Right lobe of liver (tissue), 4 donors: ENCODE data around the gene GJA4.

Source experiments
- POLR2A ChIP-seq: fragments of 450-650 bp; IDR thresholded peaks from one replicate; pipeline ENCODE4 v1.6.1; 2017; ENCODE audit warnings: antibody characterized with exemption, mild to moderate bottlenecking
- TF ChIP-seq, protein P1 (sequence below), 4 donors: fragments of 200-600 bp in 3 of 4; fragments of 450-650 bp in 1 of 4; IDR thresholded peaks; one replicate each; pipeline versions ENCODE4 v1.5.1 to v1.8.0; 2016 to 2022; ENCODE audit warnings: antibody characterized with exemption in 4 of 4, mild to moderate bottlenecking in 2 of 4
- donor health status: DM: no; HTN: no; CAD: no.
- donor health status: DM: no; HTN: no; CAD: no.
- donor health status: DM: no; HTN: yes; CAD: no.

DNA sequence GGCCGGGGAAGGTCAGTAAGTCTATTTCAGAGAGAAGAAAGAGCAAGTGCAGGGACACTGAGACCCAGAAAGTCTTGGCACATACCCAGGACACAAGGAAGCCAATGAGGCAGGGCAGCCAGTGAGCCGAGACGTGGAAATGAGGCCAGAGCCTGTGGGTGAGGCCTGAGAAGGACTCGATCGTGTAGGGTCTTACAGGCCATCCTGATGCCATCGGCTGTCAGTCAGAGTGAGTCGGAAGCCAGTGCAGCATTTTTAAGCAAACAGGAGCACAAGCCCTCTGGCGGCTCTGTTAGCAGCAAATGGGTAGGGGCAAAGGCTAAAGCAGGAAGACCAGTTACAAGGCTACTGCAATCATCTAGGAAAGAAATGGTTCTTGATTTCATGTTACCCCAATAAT lies 17.8 kb upstream of the GJA4 start:
- TF ChIP-seq, protein P1, sequence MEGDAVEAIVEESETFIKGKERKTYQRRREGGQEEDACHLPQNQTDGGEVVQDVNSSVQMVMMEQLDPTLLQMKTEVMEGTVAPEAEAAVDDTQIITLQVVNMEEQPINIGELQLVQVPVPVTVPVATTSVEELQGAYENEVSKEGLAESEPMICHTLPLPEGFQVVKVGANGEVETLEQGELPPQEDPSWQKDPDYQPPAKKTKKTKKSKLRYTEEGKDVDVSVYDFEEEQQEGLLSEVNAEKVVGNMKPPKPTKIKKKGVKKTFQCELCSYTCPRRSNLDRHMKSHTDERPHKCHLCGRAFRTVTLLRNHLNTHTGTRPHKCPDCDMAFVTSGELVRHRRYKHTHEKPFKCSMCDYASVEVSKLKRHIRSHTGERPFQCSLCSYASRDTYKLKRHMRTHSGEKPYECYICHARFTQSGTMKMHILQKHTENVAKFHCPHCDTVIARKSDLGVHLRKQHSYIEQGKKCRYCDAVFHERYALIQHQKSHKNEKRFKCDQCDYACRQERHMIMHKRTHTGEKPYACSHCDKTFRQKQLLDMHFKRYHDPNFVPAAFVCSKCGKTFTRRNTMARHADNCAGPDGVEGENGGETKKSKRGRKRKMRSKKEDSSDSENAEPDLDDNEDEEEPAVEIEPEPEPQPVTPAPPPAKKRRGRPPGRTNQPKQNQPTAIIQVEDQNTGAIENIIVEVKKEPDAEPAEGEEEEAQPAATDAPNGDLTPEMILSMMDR (IDR thresholded peaks at IDR 0.05) = no peak
- no peak for TF ChIP-seq POLR2A
